HG02642 (cell line): ENCODE measurements around the gene SHROOM3.

Experiments used
- ATAC-seq: cut with Tn5 transposase; IDR thresholded peaks from one replicate; pipeline ENCODE4 v1.9.1; 2021; ENCODE audit warnings: mild to moderate bottlenecking; ENCODE audit not compliant: unreplicated experiment, poor library complexity

Gene SHROOM3

DNA sequence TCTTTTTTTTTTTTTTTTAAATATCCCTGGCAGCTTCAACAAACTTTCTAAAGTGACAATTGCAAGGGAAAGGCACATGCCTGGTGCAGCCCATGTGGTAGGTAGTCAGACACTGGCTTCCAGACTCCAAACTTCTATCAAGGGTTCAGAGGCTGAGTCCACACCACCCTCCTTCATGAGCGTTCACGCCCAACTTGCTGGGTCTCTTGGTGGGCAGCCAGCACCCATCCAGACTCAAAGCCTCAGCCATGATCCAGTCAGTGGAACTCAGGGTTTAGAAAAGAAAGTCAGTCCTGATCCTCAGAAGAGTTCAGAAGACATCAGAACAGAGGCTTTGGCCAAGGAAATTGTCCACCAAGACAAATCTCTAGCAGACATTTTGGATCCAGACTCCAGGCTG, 321.4 kb downstream of the SHROOM3 start:
- no peak for ATAC-seq

GRCh38 chr4:76757418-76757939, 322.4 kb downstream of the SHROOM3 start:
- no peak for ATAC-seq

DNA sequence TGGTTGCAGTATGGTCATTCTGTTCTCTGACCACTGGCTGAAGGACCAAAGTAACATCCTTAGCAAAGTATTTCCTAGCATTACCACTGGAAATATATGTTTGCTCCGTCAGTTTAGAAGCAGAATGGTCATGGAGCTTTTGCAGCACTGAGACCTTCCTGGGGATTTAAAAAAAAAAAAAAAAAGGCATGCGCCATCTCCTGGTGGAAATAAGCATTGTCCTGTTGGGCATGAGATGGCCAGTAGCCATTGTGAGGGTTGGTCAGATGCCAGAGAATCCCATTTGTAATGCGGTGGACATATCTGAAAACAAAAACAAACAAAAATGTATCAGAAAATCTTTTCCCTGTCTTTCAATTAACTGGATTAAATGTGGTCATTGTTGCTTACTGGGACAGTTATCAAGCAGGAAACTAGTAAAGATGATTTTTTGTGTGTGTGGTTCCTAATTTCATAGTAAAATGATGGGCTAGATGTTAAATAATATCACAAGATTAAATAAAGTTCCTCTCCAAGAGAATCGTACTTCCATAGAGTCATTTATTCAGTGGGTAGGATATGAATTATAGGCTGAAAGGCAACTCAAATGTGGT, 323.4 kb downstream of the SHROOM3 start:
- ATAC-seq = peak; percentile 45

GRCh38 chr4:76758996-76759395, 324.0 kb downstream of the SHROOM3 start:
- ATAC-seq = no peak

DNA sequence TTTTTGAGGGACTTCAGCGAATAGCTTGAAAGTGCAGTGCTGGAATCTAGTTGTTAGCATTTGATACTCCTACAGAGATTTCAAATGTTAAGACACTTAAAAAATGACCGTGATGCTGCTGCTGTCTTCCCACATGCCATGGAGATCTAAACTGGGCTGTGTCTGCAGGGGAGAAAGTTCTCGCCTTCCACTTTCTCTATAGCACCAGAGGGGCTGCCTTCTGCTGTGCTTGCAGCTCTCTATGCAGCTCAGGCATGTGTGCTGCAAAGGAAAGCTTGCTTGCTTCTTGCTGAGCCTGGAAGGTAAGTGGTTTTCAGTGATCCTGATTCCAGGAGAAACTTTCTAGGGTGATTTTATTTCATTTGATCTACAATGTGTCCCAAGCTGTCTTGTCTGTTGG, 325.2 kb downstream of the SHROOM3 start:
- no peak for ATAC-seq

- no peak for ATAC-seq
Observed at GRCh38 chr4:76762137-76763130, 327.4 kb downstream of the SHROOM3 start.

DNA sequence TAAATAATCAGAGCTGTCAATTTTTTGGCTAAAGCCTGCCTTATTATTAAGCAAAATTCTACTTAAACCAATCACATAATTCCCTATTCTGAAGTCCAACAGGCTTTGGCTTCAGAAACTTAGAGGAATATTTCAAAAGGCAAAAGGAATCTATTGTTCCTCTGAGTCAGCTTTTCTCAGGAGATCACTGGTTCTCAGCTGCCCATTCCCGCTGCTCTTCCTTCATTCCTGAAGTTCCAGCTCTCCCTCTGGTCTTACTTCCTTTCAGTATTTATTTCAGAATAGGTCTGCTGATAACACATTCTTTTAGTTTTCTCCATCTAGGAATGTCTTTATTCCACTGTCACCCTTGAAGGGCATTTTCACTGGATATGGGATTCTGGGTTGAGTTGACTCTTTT, 329.2 kb downstream of the SHROOM3 start:
- ATAC-seq = no peak

GRCh38 chr4:76765473-76766183, 330.6 kb downstream of the SHROOM3 start:
- peak; percentile 47 for ATAC-seq

DNA sequence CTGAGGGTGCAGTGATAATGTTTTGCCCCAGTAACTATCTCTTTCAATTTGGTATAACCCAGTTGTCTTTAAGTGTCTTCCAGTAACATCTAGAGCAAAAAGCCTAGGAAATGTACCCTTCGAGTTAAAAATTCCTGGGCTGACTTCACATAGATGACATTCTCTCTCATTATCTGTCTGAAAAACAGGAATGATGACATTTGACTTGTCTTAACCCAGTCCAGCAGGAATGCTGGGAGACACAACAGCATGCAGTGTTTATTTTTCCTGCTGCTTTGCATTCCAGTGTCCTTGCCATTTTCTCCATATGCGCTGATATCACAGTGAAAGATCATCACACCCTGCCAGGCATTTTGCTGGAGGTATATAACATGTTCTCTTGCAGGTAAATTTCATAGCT, 333.0 kb downstream of the SHROOM3 start:
- no peak for ATAC-seq

DNA sequence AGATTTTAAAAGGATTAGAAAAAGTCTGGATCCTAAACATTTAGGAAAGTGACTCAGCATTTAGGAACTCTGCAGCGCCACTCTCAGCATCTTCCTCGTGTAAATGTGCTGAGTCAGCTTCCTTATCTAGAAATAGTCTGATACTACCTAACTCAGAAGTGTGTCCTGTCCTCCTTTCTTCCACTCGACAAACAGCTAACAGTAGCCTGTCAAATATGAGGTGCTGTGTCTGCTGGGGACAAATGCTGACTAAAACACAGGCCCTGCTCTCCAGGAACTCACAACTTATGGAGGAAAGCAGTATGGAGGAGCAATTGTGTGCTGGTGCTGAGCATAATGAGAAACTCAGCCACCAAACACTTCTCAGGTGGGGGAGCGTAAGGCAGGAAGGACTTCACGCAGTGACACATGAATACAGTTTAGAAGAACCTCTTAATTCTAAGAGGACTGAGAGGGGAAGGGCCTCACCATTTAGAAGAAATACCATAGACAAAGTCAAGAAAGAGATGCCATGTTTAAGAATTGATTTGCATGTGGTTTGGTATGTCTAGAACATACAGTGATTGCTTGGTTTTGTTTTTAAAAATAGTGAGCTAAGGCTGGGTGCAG, 337.6 kb downstream of the SHROOM3 start:
- ATAC-seq = no peak

- no peak for ATAC-seq
Observed at GRCh38 chr4:76773766-76774165, 338.7 kb downstream of the SHROOM3 start.

- ATAC-seq = no peak
Observed at GRCh38 chr4:76779740-76780459, 344.9 kb downstream of the SHROOM3 start.

DNA sequence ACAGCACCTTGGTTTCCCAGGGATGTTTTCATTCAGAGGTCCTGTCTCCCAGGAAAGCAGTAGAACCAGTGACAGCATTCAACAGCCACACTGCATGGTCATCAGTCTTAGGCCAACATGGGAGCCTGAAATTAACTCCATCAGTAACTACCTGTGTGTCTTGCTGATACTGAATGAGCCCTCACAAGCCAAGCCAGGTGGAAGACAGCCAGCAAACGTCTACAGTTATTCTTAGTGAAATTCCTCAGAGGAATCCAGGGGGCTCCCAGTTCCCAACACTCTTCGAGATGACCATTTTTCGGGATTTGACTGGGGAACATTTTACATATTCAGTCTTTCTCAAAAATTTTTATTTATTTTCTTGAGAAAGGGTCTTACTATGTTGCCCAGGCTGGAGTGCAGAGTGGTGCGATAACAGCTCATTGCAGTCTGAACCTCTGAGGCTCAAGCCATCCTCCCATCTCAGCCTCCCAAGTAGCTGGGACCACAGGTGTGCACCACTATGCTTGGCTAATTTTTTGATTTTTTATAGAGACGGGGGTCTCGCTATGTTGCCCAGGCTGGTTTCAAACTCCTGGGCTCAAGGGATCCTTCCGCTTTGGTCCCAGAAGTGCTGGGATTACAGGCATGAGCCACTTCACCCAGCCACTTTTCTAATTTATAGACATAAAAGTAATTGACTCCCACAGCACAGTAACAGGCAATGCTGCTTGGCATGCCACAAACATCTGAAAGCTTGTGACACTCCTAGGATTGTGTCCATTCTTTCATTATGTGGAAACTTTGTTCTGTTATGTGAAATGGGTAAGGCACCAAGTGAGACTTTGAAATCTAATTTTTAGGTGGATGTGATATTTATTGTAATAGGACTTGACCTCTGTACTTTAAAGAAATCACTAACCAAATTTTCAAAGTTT, 346.0 kb downstream of the SHROOM3 start:
- no peak for ATAC-seq

DNA sequence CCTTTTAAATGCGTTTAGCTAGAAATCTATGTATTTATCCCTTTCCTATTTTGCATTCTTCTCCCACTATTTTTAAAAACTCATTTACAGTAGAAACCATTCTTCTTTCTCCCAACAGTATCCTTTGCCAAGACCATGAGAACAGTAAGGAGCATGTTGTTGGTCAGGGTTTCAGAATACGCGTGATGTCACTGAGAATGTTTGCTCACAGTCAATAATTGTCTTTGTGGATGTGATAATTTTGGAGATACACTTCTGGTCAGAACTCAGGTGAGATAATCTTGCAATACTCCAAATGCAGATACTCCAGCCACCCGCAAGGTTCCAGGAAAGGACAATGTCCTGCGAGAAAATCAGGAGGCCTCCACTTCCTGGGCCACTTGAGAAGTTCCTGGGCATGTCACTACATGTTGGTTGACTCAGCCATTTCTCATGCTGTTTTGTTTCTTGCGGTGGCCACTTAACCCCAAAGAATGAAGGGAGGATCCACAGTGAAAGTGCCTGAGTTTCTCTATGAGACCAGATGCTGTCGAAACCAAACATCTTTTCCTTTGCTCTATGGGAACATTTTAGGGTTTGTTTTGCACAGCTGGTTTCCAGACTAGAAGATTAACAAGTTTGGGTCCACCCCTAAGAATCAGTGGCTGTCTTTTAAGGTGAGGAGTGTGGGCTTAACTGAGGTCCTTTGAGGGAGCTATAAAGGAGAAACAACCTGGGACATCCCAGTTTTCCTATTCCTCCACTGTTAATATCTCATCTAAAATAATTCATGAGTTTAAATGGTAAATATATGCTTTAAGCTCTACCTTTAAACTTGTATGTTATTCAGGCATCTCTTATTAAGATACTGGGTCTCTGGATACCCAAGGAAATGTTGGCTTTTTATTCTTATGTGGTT, 346.9 kb downstream of the SHROOM3 start:
- peak; percentile 59 for ATAC-seq

DNA sequence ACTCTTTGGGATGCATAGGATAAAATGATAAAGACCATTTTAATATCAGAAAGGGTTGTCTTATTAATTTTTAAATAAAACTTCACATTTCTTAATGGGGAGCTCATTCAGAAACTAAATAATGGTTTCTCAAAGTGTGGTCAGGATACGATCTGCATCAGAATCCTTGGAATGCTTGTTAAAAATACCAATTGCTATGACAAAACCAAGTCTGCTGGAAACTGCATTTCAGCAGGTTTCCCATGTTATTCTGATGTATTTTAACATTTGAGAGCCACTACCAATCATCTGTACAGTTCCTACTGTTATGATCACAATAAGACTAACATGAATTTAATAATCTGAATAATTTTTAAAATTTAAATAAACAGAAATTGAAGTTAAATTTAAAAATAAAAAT, 347.8 kb downstream of the SHROOM3 start:
- ATAC-seq = no peak

- no peak for ATAC-seq
Observed at GRCh38 chr4:76783836-76784235, 348.8 kb downstream of the SHROOM3 start.

DNA sequence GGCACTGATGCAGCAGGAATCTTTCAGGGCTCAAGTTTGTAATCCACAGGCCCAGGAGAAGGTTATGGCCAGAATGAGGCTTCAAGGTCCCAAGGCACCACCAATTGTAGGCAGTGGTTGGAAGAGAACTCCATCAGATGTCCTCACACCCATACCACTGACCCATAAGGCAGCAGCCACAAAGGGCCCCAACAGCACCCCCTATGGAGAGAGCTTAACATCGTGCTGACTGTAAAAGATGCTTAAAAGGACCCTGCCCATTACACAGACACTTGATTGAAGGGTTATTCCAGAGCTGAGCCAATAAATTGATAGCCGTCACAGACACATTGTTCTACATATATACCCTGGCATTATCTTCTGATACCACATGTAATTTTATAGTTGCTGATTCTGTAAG, 349.2 kb downstream of the SHROOM3 start:
- no peak for ATAC-seq

DNA sequence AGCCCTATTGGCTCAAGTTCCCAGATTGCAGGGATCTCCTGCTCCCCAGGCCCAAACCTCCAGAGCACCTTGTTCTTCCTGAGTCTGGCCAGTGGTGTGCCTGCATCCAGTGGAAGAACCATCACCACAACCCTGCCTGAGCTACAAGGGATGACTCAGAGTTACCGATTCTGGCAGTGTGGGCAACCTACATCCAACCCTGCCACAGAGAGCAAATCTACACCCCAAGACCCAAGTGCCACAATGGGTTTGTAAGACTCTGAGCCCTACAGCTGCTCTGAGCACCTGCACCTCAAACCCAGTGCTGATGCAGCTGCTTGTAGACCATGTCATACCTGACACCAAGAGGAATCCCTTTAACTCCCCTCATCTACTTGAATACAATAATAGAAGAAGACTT, 352.9 kb downstream of the SHROOM3 start:
- no peak for ATAC-seq
